Right ventricle myocardium inferior (tissue), 1 donor: ENCODE results near the gene SEL1L. TPM values are rescaled to one million over a fixed set of nuclear protein-coding genes. Genes with fewer than 3 reads are reported as not detected.
"Not testable (repeated sequence)": the region's sequence is repeated elsewhere in the genome, so short reads cannot be mapped to it uniquely, and the experiment has no call there.

Experiments
- ATAC-seq: fragments of 200-7000 bp; cut with Tn5 transposase; one replicate; pipeline ENCODE4 v1.9.1; 2020; ENCODE audit warnings: mild to moderate bottlenecking, moderate library complexity
- DNase-seq: peaks from one replicate; pipeline ENCODE4 v3.0.0; 2021; ENCODE audit errors: missing footprints
- intact Hi-C: fragments of 100-400 bp; cut with DNase I; formaldehyde crosslinking; loops from one replicate; pipeline ENCODE4 v1.11.0; 2022
- total RNA-seq: library from RNA; stranded (reverse); fragmentation: NEBNext Ultra II Directional; extraction: Animal tissue kit (Norgen Biotek cat#: 25700); gene quantifications from one replicate; pipeline ENCODE4 v1.2.1, GENCODE V29; 2021
- donor health status: DM: no; HTN: yes; CAD: no; lungs with severe emphysema.

SEL1L gene
- total RNA-seq, 1 donor from 2014 or later, result 54.9 TPM

DNA sequence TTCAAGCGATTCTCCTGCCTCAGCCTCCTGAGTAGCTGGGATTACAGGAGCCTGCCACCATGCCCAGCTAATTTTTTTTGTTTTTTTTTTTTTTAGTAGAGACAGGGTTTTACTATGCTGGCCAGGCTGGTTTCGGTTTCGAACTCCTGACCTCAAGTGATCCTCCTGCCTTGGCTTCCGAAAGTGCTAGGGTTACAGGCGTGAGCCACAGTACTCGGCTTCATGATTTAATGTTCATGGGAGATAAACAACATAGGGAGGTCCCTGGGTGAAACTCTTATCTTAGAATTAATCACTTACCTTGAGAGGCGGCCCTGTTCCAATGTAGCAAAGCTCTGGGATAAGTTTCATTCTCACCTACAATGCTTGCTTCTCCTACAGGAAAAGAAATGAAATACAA lies 48.3 kb downstream of the SEL1L start:
- ATAC-seq, result no peak
- DNase-seq, result no peak
- intact Hi-C loops, result no loop called here

DNA sequence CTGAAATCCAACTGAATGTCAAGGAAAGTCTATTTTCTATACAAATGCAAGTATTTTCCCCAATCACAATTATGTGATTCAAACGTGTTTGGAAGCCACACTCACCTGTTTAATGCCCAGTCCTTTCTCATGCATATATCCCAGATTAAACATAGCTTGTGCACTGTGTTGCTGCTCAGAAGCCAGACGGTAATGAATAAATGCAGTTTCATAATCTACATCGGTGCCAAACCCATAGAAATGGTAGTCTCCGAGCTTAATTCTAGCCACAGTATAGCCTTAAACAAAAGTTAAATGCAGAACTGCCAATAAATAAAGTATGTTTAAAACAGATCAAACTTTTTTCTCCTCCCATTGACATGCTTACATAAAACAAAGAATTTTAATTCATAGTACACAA lies 49.5 kb downstream of the SEL1L start:
- intact Hi-C loops, result no loop called here
- DNase-seq, result no peak
- ATAC-seq, result no peak

- no peak for ATAC-seq
- intact Hi-C loops, result no loop called here
- DNase-seq, result no peak
Observed at GRCh38 chr14:81480741-81481140, 52.9 kb downstream of the SEL1L start.

GRCh38 chr14:81478446-81478845 lies 55.2 kb downstream of the SEL1L start:
- ATAC-seq (no peak), DNase-seq (no peak)
- intact Hi-C loops, result no loop called here

- ATAC-seq, result peak; percentile 28
- intact Hi-C loops, result no loop called here
Observed at GRCh38 chr14:81476816-81477215, 56.8 kb downstream of the SEL1L start.

GRCh38 chr14:81474685-81475324 lies 58.8 kb downstream of the SEL1L start:
- no peak for DNase-seq

More at GRCh38 chr14:81476816-81477215, 56.8 kb downstream of the SEL1L start:
- DNase-seq, result no peak

DNA sequence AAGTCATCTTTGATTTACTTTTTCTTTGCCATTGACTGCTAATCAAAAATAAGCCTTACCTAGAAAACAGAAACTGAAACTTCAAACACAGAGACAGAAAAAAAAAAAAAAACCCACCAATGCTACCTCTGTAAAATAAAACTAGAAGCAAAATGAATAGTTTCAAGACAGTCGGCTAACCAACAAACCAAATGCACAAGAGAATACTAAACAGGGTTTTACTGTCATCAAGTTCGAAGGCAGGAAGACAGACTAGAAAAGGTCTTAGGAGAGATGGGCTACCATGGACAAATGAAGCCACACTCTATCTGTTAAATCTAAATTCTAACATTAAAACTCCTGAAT lies 59.5 kb downstream of the SEL1L start:
- intact Hi-C loops, result no loop called here
- DNase-seq, result no peak
- no peak for ATAC-seq

More at GRCh38 chr14:81474685-81475324, 58.8 kb downstream of the SEL1L start:
- ATAC-seq, result no peak
- intact Hi-C loops, result no loop called here

GRCh38 chr14:81473456-81474147 lies 60.1 kb downstream of the SEL1L start:
- intact Hi-C loops, result no loop called here
- ATAC-seq (no peak), DNase-seq (no peak)

- ATAC-seq, result no peak
- DNase-seq, result no peak
- intact Hi-C loops, result no loop called here
Observed at GRCh38 chr14:81472096-81472800, 61.4 kb downstream of the SEL1L start.

GRCh38 chr14:81471062-81471461 lies 62.6 kb downstream of the SEL1L start:
- DNase-seq (no peak), ATAC-seq (no peak)
- intact Hi-C loops, result no loop called here

DNA sequence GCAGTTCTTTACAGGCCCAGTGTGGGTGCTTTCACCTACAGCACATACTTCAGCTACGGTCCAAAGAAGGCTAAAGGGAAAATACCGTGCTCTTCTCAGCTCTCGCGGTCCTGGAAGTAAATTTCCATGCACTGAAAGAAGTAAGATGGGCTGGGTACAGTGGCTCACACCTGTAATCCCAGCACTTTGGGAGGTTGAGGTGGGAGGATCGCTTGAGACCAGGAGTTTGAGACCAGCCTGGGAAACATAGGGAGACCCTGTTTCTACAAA lies 63.2 kb downstream of the SEL1L start:
- not testable (repeated sequence) for ATAC-seq

GRCh38 chr14:81466854-81467253 lies 66.8 kb downstream of the SEL1L start:
- no peak for ATAC-seq
- no peak for DNase-seq
- intact Hi-C loops, result loop anchor here (10.0 kb wide), 1 partner anchor 512 kb away; the partner anchor contains the start of gene TSHR

More for the DNA sequence above, 63.2 kb downstream of the SEL1L start:
- intact Hi-C loops, DNase-seq: not testable (repeated sequence)

DNA sequence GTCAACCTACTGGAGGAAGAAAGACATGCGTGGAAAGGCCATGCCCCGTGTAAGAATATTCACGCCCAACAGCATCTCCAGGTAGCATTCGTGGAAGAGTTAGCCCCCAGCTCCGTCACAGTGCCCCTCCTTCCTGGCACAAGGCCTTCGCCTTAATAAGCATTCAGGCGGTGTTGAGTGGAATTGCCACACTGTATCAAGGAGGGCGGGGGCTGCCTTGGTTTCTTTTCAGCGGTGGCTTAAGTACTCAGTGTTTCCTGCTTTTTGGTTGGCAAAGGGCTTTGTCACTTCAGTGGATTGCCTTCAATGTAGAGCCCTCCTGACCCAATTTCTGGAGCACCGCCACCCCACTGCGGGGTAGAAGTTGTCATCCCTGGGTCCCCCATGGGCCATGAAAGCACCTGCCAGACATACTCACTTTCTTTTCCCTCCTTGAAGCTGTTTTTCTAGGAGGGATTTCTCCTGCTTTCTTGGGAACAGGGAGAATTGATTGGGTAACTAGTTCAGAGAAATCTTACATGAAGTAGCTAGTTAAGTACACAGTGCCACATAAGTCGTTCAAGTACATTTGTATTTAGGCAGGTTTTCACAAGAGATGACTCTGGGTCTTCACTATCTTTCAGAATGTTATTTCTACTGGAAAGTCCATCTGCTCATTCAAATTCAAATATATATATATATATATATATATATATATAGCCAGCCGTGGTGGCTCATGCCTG lies 68.0 kb downstream of the SEL1L start:
- intact Hi-C loops, result loop anchor here (10.0 kb wide), 1 partner anchor 511 kb away; the partner anchor contains the start of gene TSHR
- DNase-seq, result no peak
- no peak for ATAC-seq

- intact Hi-C loops, result loop anchor here (10.0 kb wide), 1 partner anchor 510 kb away; the partner anchor contains the start of gene TSHR
Observed at GRCh38 chr14:81465003-81465392, 68.7 kb downstream of the SEL1L start.

GRCh38 chr14:81464253-81465002 lies 69.2 kb downstream of the SEL1L start:
- intact Hi-C loops, result loop anchor here (10.0 kb wide), 1 partner anchor 510 kb away; the partner anchor contains the start of gene TSHR
- ATAC-seq (no peak), DNase-seq (no peak)

More at GRCh38 chr14:81465003-81465392, 68.7 kb downstream of the SEL1L start:
- not testable (repeated sequence) for ATAC-seq, DNase-seq

- not testable (repeated sequence) for ATAC-seq, DNase-seq
- intact Hi-C loops, result loop anchor here (10.0 kb wide), 1 partner anchor 508 kb away; the partner anchor contains the start of gene TSHR
Observed at GRCh38 chr14:81462356-81462755, 71.3 kb downstream of the SEL1L start.

DNA sequence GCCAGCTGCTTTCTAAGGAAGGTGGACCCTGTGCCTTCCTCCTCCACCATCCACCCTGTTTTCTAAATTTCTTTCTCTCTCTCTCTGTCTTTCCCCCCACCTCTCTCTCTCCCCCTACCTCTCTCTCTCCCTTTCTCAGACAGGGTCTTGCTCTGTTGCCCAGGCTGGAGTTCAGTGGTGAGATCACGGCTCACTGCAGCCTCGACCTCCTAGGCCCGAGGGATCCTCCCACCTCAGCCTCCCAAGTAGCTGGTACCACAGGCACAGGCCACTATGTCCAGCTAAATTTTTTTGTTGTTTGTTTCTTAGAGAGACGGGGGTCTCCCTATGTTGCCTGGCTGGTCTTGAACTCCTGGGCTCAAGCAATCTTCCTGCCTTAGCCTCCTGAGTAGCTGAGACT lies 73.7 kb downstream of the SEL1L start:
- DNase-seq, result no peak
- intact Hi-C loops, result loop anchor here (10.0 kb wide), 1 partner anchor 505 kb away; the partner anchor contains the start of gene TSHR
- ATAC-seq, result no peak

GRCh38 chr14:81458352-81458751 lies 75.3 kb downstream of the SEL1L start:
- intact Hi-C loops, result no loop called here
- DNase-seq, result no peak
- ATAC-seq, result no peak
